GM12878 (cell line): ENCODE data around the gene PLCG2. TPM values are rescaled to one million over a fixed set of nuclear protein-coding genes. Genes with fewer than 3 reads are reported as not detected.

Source experiments
- ASH2L ChIP-seq: fragments of 300-600, 200-600 bp; sonication (generic); IDR thresholded peaks from 2 replicates; pipeline ENCODE4 v1.6.1; 2017; ENCODE audit warnings: low read depth, mild to moderate bottlenecking, borderline replicate concordance
- BRCA1 ChIP-seq: IDR thresholded peaks from 2 replicates; pipeline ENCODE4 v1.6.1; 2011; ENCODE audit warnings: low read depth, low read length, improper control_type of control experiment
- CEBPZ ChIP-seq: fragments of 150-350 bp; IDR thresholded peaks from 2 replicates; pipeline ENCODE4 v1.6.1; 2016; ENCODE audit warnings: low read depth, low read length
- E2F4 ChIP-seq: IDR thresholded peaks from 2 replicates; pipeline ENCODE4 v1.6.1; 2012; ENCODE audit warnings: low read depth, low read length, improper control_type of control experiment
- ETV6 ChIP-seq, 2 experiments: fragments of 450-650 bp in 1 of 2; IDR thresholded peaks in 1 of 2; conservative IDR thresholded peaks in 1 of 2; 2 replicates each; pipeline ENCODE4 v1.6.1; 2014; ENCODE audit warnings: antibody characterized with exemption in 1 of 2, borderline replicate concordance in 1 of 2, low read depth in 1 of 2, mild to moderate bottlenecking in 1 of 2, moderate library complexity in 1 of 2
- MLLT1 ChIP-seq: fragments of 450-650 bp; IDR thresholded peaks from 2 replicates; pipeline ENCODE4 v1.6.1; 2016; ENCODE audit warnings: mild to moderate bottlenecking
- NR2F1 ChIP-seq: fragments of 450-650 bp; conservative IDR thresholded peaks from 2 replicates; pipeline ENCODE4 v1.6.1; 2017; ENCODE audit warnings: mild to moderate bottlenecking
- POLR2AphosphoS2 ChIP-seq: IDR thresholded peaks from 2 replicates; pipeline ENCODE4 v1.6.1; 2011; ENCODE audit warnings: low read depth, mild to moderate bottlenecking, low read length, improper control_type of control experiment, moderate library complexity
- RUNX3 ChIP-seq: IDR thresholded peaks from 2 replicates; pipeline ENCODE4 v1.6.1; 2012; ENCODE audit warnings: low read length, inconsistent platforms
- SP1 ChIP-seq: IDR thresholded peaks from one replicate; pipeline ENCODE4 v1.6.1; 2011; ENCODE audit warnings: low read depth, low read length
- STAT3 ChIP-seq: IDR thresholded peaks from 2 replicates; pipeline ENCODE4 v1.6.1; 2011; ENCODE audit warnings: low read depth, low read length, improper control_type of control experiment
- TCF7 ChIP-seq: IDR thresholded peaks from 2 replicates; pipeline ENCODE4 v1.6.1; 2014; ENCODE audit warnings: antibody characterized with exemption, borderline replicate concordance
- ZNF384 ChIP-seq: IDR thresholded peaks from 2 replicates; pipeline ENCODE4 v1.6.1; 2012; ENCODE audit warnings: low read depth, mild to moderate bottlenecking, low read length, improper control_type of control experiment, borderline replicate concordance
- ZNF622 ChIP-seq: fragments of 450-650 bp; IDR thresholded peaks from 2 replicates; pipeline ENCODE4 v1.6.1; 2017; ENCODE audit warnings: mild to moderate bottlenecking, inconsistent platforms
- ZZZ3 ChIP-seq: IDR thresholded peaks from 2 replicates; pipeline ENCODE4 v1.6.1; 2011; ENCODE audit warnings: low read depth; ENCODE audit not compliant: control insufficient read depth, insufficient read length
- polyA plus RNA-seq, 11 experiments: library from polyadenylated mRNA; depleted of rRNA in 4 of 11; unstranded in 6 of 11; stranded (reverse) in 5 of 11; fragments of >200 nt; fragmentation: Nextera tagmentation in 4 of 11; fragmentation: Illumina TruSeq in 1 of 11; extraction: Ambion mirVana in 4 of 11; extraction: Trizol in 1 of 11; gene quantifications; 1 replicate in 1 of 11; 2 replicates in 10 of 11; pipeline versions ENCODE4 v1.2.1 to v1.2.3, GENCODE V29; 2011 to 2016; ENCODE audit warnings: inconsistent platforms in 2 of 11, missing spikeins in 2 of 11, low read depth in 1 of 11
- total RNA-seq, 4 experiments: library from RNA; depleted of rRNA in 3 of 4; stranded (reverse); fragments of >200 nt in 3 of 4; fragmentation: Illumina TruSeq in 1 of 4; extraction: Trizol in 1 of 4; gene quantifications; 2 replicates each; pipeline versions ENCODE4 v1.2.1 to v1.2.3, GENCODE V29; 2013 to 2021

PLCG2 gene
- total and polyA plus RNA-seq, 10 of the 15 experiments (the other 5 are each of a cell fraction or from before 2014, with no cell fraction given), result 47.6 to 256 (median 149) TPM

- TF ChIP-seq CEBPZ (no peak), E2F4 (no peak), ZNF384 (no peak), MLLT1 (peak; percentile 53; the same call in 1 of the 2 replicates), BRCA1 (no peak), ZNF622 (no peak), ASH2L (0 out of 2 replicates have a peak, but pooled peaks have one; percentile 26), RUNX3 (0 out of 2 replicates have a peak, but pooled peaks have one; percentile 11), ZZZ3 (no peak), STAT3 (no peak), ETV6 (conservative IDR thresholded peaks at IDR 0.05 in 1 of 2, IDR thresholded peaks at IDR 0.05 in 1 of 2; ENCODE audit: borderline replicate concordance in 1 of 2, low read depth in 1 of 2) (no peak), POLR2AphosphoS2 (no peak), NR2F1 (peak; percentile 91), SP1 (no peak), TCF7 (no peak)
Measured at GRCh38 chr16:81779536-81780320, 637 bp downstream of the PLCG2 start (continued).
